Measurements from ENCODE around the gene AKAP5.

The AKAP5 gene

DNA sequence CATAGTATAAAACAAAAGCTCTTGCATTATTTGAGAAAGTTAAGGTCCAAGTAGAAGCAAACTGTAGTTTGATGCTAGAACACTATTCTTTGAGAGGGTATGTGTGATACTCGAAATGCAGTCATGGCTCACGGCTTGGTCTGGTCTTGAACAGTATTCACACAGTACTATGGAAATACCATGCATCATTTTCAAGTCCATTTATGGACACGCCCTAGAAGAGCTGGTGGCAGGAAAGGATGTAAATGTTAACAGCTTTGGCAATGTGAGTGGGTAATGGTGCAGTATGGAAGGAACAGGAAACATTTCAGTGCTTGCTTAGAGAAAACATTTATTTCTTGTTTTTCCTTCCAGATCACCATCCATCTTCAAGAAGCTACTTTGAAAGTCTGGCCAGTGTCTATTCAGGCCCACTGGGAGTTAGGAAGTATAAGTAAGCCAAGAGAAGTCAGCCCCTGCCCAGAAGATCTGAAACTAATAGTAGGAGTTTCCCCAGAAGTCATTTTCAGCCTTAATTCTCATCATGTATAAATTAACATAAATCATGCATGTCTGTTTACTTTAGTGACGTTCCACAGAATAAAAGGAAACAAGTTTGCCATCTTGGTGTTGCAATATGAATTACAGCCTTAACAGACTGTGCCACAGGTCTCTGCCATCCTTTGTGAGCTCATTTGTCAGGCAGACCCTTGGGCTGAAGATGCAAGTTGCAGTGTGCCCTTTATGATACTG, 5.7 kb upstream of the AKAP5 start:
- no peak for DNase-seq (ENCODE audit: low read depth)

DNA sequence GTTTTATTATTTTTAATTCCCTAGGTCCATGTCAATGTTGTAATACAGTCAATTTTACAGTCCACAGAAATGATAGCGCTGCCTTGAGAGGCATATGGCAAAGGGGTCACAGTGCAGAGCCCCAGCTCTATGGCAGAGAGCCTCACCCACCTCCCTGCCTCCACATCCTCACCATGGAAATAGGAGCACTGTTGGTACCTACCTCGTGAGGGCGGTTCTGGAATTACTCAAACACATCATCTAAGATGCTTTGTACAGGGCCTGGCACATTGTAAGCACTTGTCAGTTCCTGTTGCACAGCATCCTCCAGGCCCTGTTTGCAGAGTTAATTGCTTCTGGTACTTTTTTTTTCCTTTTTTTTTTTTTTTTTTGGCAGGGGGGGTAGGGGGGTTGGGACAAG, 4.1 kb upstream of the AKAP5 start:
- DNase-seq (ENCODE audit: low read depth): no peak

GRCh38 chr14:64463195-64463594, 2.1 kb upstream of the AKAP5 start:
- DNase-seq (ENCODE audit: low read depth): no peak

- no peak for DNase-seq (ENCODE audit: low read depth)
Measured at GRCh38 chr14:64463873-64464272, 1.4 kb upstream of the AKAP5 start.

GRCh38 chr14:64464651-64465050, 648 bp upstream of the AKAP5 start:
- no peak for DNase-seq (ENCODE audit: low read depth)

DNA sequence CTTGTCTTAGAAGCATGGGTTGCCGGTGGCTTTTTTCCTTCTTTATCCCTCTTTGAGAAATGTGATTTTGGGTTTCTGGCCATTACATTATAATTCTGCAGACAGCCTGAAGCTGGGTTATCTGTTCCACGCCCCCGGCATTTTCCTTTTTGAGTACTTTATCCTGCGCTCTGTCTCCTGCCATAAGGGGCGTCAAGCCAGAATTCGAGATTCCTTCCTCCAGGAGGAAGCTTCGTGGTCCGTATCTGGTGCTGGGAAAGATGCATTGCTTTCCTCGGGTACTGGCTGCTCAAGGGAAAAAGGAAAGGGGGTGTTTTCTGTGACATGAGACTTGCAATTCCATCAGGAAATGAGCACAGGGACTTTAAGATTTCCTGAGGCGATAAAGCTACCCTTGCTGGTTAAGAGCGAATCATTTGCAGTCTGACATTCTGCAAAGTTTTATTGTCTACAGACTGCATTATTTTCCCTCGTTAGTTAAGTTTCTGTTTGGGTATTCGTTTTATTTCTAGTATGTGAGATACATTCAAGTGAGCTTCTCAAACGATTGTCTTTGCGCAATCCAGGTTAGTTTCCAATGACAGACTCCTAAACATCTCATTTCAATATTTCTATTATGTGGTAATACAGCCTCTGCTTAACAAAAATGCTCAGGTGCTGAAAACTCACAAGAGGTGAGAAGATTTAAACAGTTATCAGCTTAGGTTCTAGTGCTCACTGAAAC, 694 bp downstream of the AKAP5 start:
- DNase-seq (ENCODE audit: low read depth): no peak

DNA sequence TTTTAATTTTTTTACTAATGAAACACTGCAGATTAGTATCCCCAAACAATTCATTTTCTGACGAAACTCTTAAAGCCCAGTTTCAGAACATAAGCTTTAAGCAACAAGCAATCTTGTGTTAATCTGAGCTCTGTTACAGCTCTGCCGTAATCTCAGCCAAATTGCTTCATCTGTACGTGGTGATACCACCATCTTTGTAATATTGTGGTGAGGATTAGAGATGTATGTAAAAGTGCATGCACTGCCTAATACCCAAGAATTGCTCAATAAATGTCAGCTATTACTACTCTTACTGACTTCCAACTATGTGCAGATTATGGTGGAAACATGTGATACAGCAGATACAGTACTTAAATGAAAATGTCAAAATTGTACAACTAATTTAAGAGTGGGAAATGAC, 1.8 kb downstream of the AKAP5 start:
- no peak for DNase-seq (ENCODE audit: low read depth)

- DNase-seq (ENCODE audit: low read depth): no peak
Measured at GRCh38 chr14:64467566-64467965, 2.3 kb downstream of the AKAP5 start.

- DNase-seq (ENCODE audit: low read depth): no peak
Measured at GRCh38 chr14:64468451-64468850, 3.2 kb downstream of the AKAP5 start.

DNA sequence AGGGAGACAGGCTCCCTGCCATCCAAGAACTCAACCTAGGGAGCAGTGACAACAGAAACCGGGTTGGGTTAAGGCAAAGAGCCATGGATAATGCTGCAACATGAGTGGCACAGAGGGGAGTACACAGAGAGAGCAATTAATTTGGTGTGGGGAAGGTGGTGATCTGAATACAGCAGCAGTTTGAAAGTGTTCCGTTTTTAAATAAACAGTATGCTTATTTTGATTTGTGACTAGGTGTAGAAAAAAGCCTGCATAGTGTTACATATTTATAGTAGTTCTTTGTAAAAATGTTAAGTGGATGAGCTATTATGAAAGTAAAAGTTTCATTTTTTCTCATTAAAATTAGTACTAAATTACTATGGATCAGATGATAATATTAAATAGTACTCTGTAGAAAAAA, 8.7 kb downstream of the AKAP5 start:
- no peak for DNase-seq (ENCODE audit: low read depth)

DNA sequence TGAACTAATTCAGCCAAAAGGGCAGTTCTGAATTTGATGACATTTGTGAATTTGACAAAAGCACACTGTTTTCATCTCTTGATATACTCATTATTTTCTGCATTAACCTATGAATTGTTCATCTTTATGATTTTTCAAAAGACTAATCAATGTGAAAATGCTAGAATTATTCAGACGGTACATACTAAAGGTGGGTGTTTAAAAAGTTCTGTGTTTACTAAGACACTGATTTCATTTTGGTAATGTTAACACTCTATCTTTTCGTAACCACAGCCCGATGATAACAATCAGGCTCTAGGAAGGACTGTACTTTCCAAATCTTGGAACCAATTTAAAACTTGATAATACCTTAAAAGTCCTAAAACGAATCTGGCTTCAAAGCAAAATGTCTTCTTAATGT, 9.4 kb downstream of the AKAP5 start:
- no peak for DNase-seq (ENCODE audit: low read depth)

GRCh38 chr14:64475585-64476273, 10.4 kb downstream of the AKAP5 start:
- DNase-seq (ENCODE audit: low read depth): no peak

DNA sequence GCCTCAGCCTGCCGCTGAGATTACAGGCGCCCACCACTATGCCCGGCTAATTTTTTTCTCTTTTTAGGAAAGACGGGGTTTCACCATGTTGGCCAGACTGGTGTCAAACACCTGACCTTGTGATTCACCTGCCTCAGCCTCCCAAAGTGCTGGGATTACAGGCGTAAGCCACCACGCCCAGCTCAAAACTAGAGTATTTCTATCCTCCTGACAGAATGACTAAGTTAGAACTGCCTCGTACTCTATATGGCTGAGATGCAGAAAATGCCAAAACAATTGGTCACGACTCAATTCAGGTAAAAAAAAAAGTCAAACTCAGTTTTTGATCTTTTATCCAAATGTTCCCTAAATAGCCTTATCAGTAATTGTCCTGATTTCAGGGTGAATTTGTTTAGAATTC, 11.1 kb downstream of the AKAP5 start:
- DNase-seq (ENCODE audit: low read depth): no peak

DNA sequence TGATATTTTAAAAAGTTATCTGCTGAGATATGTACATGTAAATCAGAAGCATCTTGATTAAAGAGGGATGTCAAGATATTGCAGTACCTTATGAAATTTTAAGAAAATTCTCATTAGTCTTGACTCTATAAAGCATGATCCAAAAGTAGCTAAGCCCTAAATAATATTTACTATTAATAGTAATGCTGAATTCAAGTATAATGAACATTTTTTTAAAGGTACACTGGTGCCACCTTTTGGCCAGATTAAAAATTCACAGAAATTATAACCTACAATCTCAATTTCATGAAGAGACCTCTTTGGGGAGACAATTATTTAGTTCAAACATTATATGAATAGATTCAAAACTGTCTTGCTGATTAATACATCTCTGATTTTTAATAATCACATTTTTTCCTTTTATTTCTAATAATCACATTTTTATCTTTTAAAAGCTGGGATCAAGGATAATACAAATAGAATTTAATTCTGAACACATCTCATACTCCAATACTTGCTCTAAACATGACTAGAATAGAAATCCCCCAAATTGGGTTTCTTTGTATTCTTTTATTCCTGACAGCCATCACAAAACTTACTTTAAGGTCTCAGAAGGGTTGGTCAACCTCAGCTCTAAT, 13.4 kb downstream of the AKAP5 start:
- no peak for DNase-seq (ENCODE audit: low read depth)

- no peak for DNase-seq (ENCODE audit: low read depth)
Measured at GRCh38 chr14:64488590-64489099, 23.3 kb downstream of the AKAP5 start.

- no peak for DNase-seq (ENCODE audit: low read depth)
Measured at GRCh38 chr14:64491637-64492036, 26.3 kb downstream of the AKAP5 start.

DNA sequence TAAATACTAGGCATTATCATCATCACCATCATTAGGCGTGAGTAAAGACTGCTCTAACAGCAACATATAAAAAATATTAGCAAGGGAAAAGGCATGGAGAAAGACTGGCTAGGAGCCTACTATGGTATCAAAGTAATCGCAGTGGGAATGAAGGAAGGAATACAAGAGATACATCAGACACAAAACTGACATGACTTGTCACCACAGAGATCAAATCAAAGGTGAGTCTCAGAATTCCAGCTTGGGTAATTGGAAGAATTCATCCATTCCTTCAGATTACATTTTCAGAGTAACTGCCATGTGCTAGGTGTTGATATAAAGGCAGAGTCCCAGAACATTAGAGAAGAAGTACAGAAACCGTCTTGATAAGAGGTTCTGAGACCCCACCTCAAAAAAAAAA, 28.2 kb downstream of the AKAP5 start:
- no peak for DNase-seq (ENCODE audit: low read depth)

GRCh38 chr14:64495252-64495651, 30.0 kb downstream of the AKAP5 start:
- no peak for DNase-seq (ENCODE audit: low read depth)

GRCh38 chr14:64496764-64497163, 31.5 kb downstream of the AKAP5 start:
- no peak for DNase-seq (ENCODE audit: low read depth)

GRCh38 chr14:64500088-64500487, 34.8 kb downstream of the AKAP5 start:
- no peak for DNase-seq (ENCODE audit: low read depth)

DNA sequence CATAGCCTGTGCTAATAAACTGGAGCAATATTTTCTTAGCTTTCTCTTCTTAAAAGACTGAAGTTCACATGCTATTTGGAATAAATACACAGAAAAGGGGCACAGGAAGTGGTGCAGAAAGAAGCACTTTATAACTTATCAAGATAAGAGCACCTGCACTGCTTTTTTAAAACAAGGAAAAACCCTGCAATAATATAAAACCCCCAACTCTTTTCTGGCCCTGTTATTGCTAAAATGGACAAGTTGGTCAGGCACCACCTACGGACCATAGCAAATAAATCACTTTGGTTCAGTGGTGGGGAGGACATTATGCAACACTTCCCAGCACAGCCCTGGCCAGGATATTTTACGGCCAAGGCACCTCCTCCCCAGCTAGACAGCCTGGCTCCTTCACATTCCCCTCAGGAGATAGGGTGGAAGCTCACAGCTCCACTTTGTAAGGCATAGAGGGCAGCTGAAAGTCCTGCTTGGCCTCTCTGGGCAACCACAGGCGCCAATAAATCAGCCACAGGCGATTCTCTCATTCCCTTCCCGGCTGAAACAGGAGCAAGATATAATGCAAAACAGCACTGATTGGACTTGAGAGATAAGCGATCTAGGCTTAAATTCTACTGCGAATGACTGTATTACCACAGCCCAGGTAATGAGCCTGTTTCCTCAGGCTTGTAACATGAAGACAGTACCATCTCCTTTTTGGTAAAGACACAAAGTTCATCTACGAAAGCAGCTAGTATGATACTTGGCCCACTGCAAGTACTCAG, 36.3 kb downstream of the AKAP5 start:
- DNase-seq (ENCODE audit: low read depth): no peak

DNA sequence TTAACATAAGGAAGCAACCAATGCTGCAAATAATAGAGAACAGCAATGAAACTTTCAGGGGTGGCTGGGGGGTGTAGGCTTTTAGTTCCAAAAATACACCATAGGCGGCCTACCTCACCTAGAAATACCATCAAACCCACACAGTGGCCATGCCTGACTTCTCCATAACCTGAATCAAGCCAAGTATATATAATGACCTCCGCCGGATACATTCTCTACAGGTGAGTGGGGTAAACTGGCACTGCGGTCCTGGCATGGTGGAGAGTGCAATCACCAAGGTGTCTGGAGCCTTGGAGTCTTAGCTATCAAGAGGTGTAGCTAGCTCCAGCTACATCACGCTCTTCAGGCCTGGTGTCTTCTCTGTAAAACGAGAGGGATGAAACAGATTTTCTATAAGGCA, 37.2 kb downstream of the AKAP5 start:
- DNase-seq (ENCODE audit: low read depth): no peak

Data from activated T-helper 1 cell treated with Interleukin-2 at 50 U/mL for 16 hours (primary cell).